T-cell (primary cell): Measurements from ENCODE around the gene CCNE1. TPM values are rescaled to one million over a fixed set of nuclear protein-coding genes. Genes with fewer than 3 reads are reported as not detected.

Source experiments
- ATAC-seq, 4 experiments: fragments of 200-7000 bp in 3 of 4; fragments of 150-1000 bp in 1 of 4; cut with Tn5 transposase; replicated peaks in 1 of 4; 1 replicate in 3 of 4; 2 replicates in 1 of 4; pipeline ENCODE4 v1.10.0; 2021; ENCODE audit warnings: moderate library complexity in 3 of 4, mild to moderate bottlenecking in 2 of 4, moderate number of reproducible peaks in 1 of 4
- CTCF ChIA-PET, 2 donors: fragments of 300-600 bp; sonication (Branson Sonifier 250); formaldehyde crosslinking; loops; one replicate each; lab custom pipeline; 2022; ENCODE audit warnings: antibody characterized with exemption in 2 of 2; lab: Charles Lee
- POLR2A ChIA-PET, 2 donors: fragments of 300-600 bp; sonication (Branson Sonifier 250); formaldehyde crosslinking; loops; one replicate each; lab custom pipeline; 2022; ENCODE audit warnings: antibody characterized with exemption in 2 of 2; lab: Charles Lee
- DNase-seq, 35 experiments: peaks; one replicate each; pipeline versions ENCODE4 v3.0.0 to v3.0.0-alpha.2; 2013 to 2023
- H3K27ac ChIP-seq: one replicate; pipeline ENCODE4 v1.5.1; 2013; ENCODE audit warnings: low read length
- H3K27me3 ChIP-seq, 2 experiments: replicated peaks in 1 of 2; 1 replicate in 1 of 2; 2 replicates in 1 of 2; pipeline versions ENCODE4 v1.6.1 to v1.7.0; 2013; ENCODE audit warnings: low read length in 1 of 2, mixed read lengths in 1 of 2; ENCODE audit not compliant: control insufficient read depth in 2 of 2, insufficient read depth in 2 of 2; ENCODE audit errors: extremely low read depth in 1 of 2
- H3K36me3 ChIP-seq, 2 donors: 1 replicate in 1 of 2; 2 replicates in 1 of 2; pipeline versions ENCODE4 v1.6.1 to v1.7.0; 2013; ENCODE audit warnings: low read length in 1 of 2; ENCODE audit not compliant: control insufficient read depth in 2 of 2, insufficient read depth in 1 of 2; ENCODE audit errors: extremely low read depth in 1 of 2
- H3K4me1 ChIP-seq, 2 experiments: 1 replicate in 1 of 2; 2 replicates in 1 of 2; pipeline versions ENCODE4 v1.6.1 to v1.7.0; 2013; ENCODE audit warnings: low read length in 2 of 2, mixed read lengths in 1 of 2; ENCODE audit not compliant: insufficient read depth in 2 of 2, control insufficient read depth in 1 of 2; ENCODE audit errors: extremely low read depth in 1 of 2
- H3K4me3 ChIP-seq, 2 donors: 1 replicate in 1 of 2; 2 replicates in 1 of 2; pipeline versions ENCODE4 v1.5.1 to v1.7.0; 2013; ENCODE audit warnings: mild to moderate bottlenecking in 2 of 2, low read length in 1 of 2, moderate library complexity in 1 of 2; ENCODE audit not compliant: control insufficient read depth in 1 of 2; ENCODE audit errors: extremely low read depth in 1 of 2
- H3K9me3 ChIP-seq: 2 replicates; pipeline ENCODE4 v1.7.0; 2013
- H3K27ac Mint-ChIP-seq, 2 donors: one replicate each; pipeline ENCODE4 v1.8.0; 2020 to 2021; ENCODE audit warnings: mild to moderate bottlenecking in 2 of 2, mixed read lengths in 2 of 2
- H3K27me3 Mint-ChIP-seq, 2 donors: one replicate each; pipeline ENCODE4 v1.8.0; 2021 to 2022; ENCODE audit warnings: mixed read lengths in 2 of 2
- H3K36me3 Mint-ChIP-seq: one replicate; pipeline ENCODE4 v1.8.0; 2021; ENCODE audit warnings: mixed read lengths
- H3K4me1 Mint-ChIP-seq, 3 donors: one replicate each; pipeline ENCODE4 v1.8.0; 2020 to 2022; ENCODE audit warnings: mixed read lengths in 3 of 3, mild to moderate bottlenecking in 1 of 3
- H3K4me3 Mint-ChIP-seq, 3 donors: one replicate each; pipeline ENCODE4 v1.8.0; 2020 to 2022; ENCODE audit warnings: mild to moderate bottlenecking in 3 of 3, mixed read lengths in 3 of 3, moderate library complexity in 3 of 3
- H3K9me3 Mint-ChIP-seq, 3 donors: one replicate each; pipeline ENCODE4 v1.8.0; 2020 to 2022; ENCODE audit warnings: mixed read lengths in 3 of 3
- WGBS: methylation state at CpG from one replicate; pipeline ENCODE4 v1.1.5; 2013; ENCODE audit warnings: missing lambda C conversion rate; ENCODE audit not compliant: insufficient coverage; 5-methylcytosine and 5-hydroxymethylcytosine counted together
- total RNA-seq, 35 experiments: library from RNA in 6 of 35; stranded (reverse) in 6 of 35; fragments of 120-200 nt in 1 of 35; gene quantifications; one replicate each; pipeline versions ENCODE4 v1.2.1 to v1.2.4 and lab custom pipeline; 2013 to 2026

The CCNE1 gene
- total RNA-seq, 5 donors from 2014 or later (not counting 1 experiment from before 2014, with no cell fraction given), result 4.1 to 10.1 (median 6.0) TPM

DNA sequence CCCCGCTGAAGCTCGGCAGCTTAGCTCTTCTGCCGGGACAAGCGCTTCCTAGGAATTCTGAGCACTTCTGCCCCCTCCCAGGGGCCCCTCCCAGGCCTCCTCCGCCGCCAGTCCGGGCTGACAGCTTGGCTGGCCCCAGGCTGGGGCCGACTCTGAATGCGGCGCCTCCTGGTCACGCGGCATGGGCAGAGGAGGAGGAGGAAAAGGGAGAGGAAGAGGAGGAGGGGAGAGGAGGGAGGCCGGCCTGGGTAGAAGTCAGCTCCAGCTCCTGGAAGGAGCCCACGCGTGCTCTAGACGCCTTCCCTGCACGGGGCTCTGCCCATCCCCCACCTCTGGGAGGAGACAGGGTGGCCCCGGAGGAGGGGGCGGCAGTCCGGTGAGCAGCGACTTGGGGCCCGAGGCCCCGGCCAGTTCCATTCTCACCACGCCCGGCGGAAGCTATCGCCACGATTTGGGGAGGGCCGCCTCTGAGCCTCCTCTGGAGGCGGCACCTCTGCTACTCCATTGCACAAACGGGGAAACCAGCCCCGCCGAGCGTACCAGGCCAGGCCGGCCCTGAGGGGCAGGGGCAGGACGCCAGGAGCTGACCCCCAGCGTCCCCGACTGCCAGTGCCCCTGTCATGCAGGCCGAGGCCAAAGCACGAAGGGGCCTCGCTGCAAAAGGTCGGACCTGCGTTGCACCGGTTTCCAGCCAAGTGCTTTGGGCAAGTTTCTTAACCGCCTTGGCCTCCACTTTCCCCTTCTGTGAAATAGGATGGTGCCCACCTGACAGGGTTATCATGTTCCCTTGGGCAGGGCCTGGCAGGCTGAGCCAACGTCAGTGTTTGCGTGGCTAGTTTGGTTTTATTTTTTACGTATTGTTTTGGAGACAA lies 31.6 kb downstream of the CCNE1 start:
- peaks cover 15 to 18% (median 16%) of the 10 kb centered on the region in 3 donors for H3K4me1 Mint-ChIP-seq
- H3K9me3 Mint-ChIP-seq, result no peaks in the 10 kb centered on the region
- no peak for ATAC-seq
- H3K27ac ChIP-seq, result no peak overlapping the region
- H3K36me3 Mint-ChIP-seq, result no peaks in the 10 kb centered on the region
- H3K9me3 ChIP-seq, result no peaks in the 10 kb centered on the region
- DNase-seq, result peak in 7 of 35 experiments; percentile 4 to 28 (median 18)
- H3K4me1 ChIP-seq, result peaks cover 7 to 24% of the 10 kb centered on the region in 2 experiments
- peaks cover 0 to 30% of the 10 kb centered on the region in 2 experiments for H3K27me3 ChIP-seq
- no peak overlapping the region for H3K4me3 ChIP-seq
- no peaks in the 10 kb centered on the region for H3K36me3 ChIP-seq
- POLR2A ChIA-PET, result interaction anchor here in 1 of 2 donors (1.0 kb wide), 1 partner anchor 237 kb away, joined by 3 read pairs; the partner anchor contains the start of gene POP4
- peak overlapping the region; percentile 76 to 99 (median 80) for H3K4me3 Mint-ChIP-seq
- H3K27ac Mint-ChIP-seq, result peak overlapping the region; percentile 80 to 85
- CTCF ChIA-PET, result interaction anchor here (0.6 to 0.8 kb wide), 2 partner anchors 40 to 152 kb away, joined by 4 read pairs; no protein-coding TSS in a partner anchor
- H3K27me3 Mint-ChIP-seq, result no peaks in the 10 kb centered on the region
- WGBS, result 28% methylated on average over 38 of the region's 48 CpGs

DNA sequence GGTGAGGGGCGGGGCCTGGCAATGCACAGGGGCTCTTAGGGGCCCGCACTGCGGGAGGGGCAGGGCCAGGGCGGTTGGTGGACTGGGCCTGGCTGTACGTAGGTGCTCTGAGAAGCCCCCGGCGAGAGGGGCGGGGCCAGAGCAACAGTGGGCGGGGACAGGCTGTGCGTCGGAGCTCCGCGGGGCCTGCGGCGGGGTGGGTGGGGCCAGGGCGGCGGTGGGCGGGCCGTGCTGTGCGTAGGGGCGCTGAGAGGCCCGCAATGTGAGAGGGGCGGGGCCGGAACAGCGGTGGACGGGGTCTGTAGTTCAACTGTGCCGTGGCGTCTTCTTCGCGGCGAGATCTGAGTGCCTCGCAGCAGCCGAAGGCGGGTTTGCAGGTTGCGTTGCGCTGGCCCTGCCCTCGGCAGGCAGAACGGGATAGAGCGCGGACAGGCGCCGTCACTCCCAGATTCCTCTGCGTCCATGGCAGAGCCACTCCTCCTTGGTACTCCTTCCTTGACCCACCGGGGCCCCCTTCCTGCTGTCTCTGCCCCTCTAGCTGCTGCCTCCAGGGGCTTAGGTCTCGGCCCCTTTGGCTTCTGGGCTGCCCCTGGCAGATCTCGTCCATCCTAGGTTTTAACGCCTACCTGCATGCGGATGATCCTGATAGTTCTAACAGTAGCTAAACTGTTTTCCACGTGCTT lies 33.2 kb downstream of the CCNE1 start:
- H3K36me3 Mint-ChIP-seq, result no peaks in the 10 kb centered on the region
- Histone ChIP-seq H3K4me1 (peaks cover 7 to 24% of the 10 kb centered on the region in 2 experiments), H3K27ac (peak overlapping the region; percentile 67), H3K9me3 (no peaks in the 10 kb centered on the region), H3K4me3 (peak overlapping the region; percentile 82 to 89), H3K27me3 (peaks cover 0 to 29% of the 10 kb centered on the region in 2 experiments), H3K36me3 (no peaks in the 10 kb centered on the region)
- ChIA-PET POLR2A (interaction anchor here (0.5 to 1.1 kb wide), 8 partner anchors 11 to 239 kb away, joined by 3 to 10 read pairs (median 4); partner anchors contain the start of gene POP4 (in 1 of the 2)), CTCF (interaction anchor here (0.6 to 1.5 kb wide), 9 partner anchors 13 to 161 kb away, joined by 3 to 6 read pairs (median 4); no protein-coding TSS in a partner anchor)
- H3K27me3 Mint-ChIP-seq, result no peaks in the 10 kb centered on the region
- H3K4me1 Mint-ChIP-seq, result peaks cover 12 to 18% (median 13%) of the 10 kb centered on the region in 3 donors
- H3K4me3 Mint-ChIP-seq, result peak overlapping the region; percentile 86 to 99 (median 96)
- WGBS, result 0% methylated on average over 48 of the region's 49 CpGs
- H3K27ac Mint-ChIP-seq, result peak overlapping the region; percentile 85 to 95
- ATAC-seq (peak; percentile 80 to 82 (median 80)), DNase-seq (peak; percentile 92 to 98 (median 96))
- no peaks in the 10 kb centered on the region for H3K9me3 Mint-ChIP-seq

DNA sequence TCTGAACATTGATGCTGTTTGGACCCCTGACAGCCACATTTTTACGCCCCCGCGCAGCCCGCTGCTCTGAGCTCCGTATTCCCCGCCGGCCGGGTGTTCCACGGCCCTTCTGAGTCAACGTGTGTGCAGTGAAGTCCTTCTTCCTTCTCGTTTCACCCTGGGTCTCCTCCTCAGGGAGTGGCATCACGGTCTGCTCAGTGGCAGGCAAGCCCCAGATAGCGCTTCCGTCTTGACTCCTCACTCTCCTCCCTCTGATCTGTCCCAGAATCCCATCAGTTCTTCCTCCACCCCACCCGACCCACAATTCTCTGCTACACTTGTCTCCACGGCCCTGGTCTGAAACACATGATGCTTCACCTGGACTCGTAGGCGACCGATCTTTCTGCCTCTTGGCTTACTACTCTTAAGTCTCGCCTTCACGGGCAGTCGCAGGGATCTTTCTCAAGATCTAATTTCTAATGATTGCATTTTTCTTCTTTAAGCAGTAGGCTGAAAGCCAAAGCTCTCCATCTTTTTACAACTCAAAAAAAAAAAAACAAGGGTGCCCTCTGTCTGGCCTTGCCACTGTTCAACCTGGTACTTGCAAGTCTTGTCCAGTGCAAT lies 33.9 kb downstream of the CCNE1 start:
- ATAC-seq (no peak), DNase-seq (peak in 7 of 35 experiments; percentile 10 to 45 (median 23))
- H3K4me3 Mint-ChIP-seq, result peak overlapping the region; percentile 86 to 99 (median 96)
- 18% methylated on average over 21 of the region's 22 CpGs for WGBS
- H3K4me1 Mint-ChIP-seq, result peaks cover 12 to 18% (median 13%) of the 10 kb centered on the region in 3 donors
- H3K27ac Mint-ChIP-seq, result peak overlapping the region; percentile 85 to 95
- ChIA-PET POLR2A (interaction anchor here (0.5 to 1.1 kb wide), 3 partner anchors 24 to 239 kb away, joined by 3 to 10 read pairs (median 4); partner anchors contain the start of gene POP4 (in 1 of the 2)), CTCF (interaction anchor here (0.5 to 1.5 kb wide), 4 partner anchors 12 to 86 kb away, joined by 4 to 6 read pairs (median 5); no protein-coding TSS in a partner anchor)
- Histone ChIP-seq H3K36me3 (no peaks in the 10 kb centered on the region), H3K9me3 (no peaks in the 10 kb centered on the region), H3K27me3 (peaks cover 0 to 26% of the 10 kb centered on the region in 2 experiments), H3K4me1 (peaks cover 7 to 24% of the 10 kb centered on the region in 2 experiments), H3K4me3 (peak overlapping the region; percentile 82 to 89), H3K27ac (peak overlapping the region; percentile 58)
- no peaks in the 10 kb centered on the region for H3K36me3 Mint-ChIP-seq
- H3K27me3 Mint-ChIP-seq, result no peaks in the 10 kb centered on the region
- H3K9me3 Mint-ChIP-seq, result no peaks in the 10 kb centered on the region

DNA sequence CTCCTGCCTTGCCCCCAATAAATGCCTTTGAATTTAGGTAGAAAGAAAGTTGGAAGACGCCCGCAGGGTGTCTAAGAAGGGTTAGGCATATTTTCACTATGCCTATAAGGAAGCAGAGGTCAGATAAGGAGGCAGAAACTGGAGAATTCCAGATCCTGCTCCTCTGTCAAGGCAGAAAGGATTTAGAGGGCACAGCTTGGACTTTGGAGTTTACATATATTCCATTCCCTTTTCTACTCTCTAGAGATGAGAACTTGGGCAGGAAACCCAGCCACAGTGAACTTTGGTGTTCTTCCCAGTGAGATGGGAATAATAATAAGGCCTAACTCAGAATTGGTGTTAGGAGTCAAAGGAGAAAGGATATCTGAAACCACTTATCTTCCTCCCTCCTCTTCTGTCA lies 37.4 kb downstream of the CCNE1 start:
- Histone ChIP-seq H3K27me3 (peaks cover 0 to 13% of the 10 kb centered on the region in 2 experiments), H3K36me3 (no peaks in the 10 kb centered on the region), H3K9me3 (no peaks in the 10 kb centered on the region), H3K4me1 (peaks cover 3 to 10% of the 10 kb centered on the region in 2 experiments), H3K27ac (no peak overlapping the region), H3K4me3 (no peak overlapping the region)
- ATAC-seq (no peak), DNase-seq (no peak)
- peaks cover 9 to 12% (median 12%) of the 10 kb centered on the region in 3 donors for H3K4me1 Mint-ChIP-seq
- H3K27ac Mint-ChIP-seq, result no peak overlapping the region
- no peaks in the 10 kb centered on the region for H3K9me3 Mint-ChIP-seq
- no CpG with 5 or more reads among the region's 2 CpGs for WGBS
- H3K27me3 Mint-ChIP-seq, result peaks cover 0 to 5% of the 10 kb centered on the region in 2 donors
- no peak overlapping the region for H3K4me3 Mint-ChIP-seq
- POLR2A ChIA-PET, result no interaction called here
- CTCF ChIA-PET, result no interaction called here
- H3K36me3 Mint-ChIP-seq, result no peaks in the 10 kb centered on the region

DNA sequence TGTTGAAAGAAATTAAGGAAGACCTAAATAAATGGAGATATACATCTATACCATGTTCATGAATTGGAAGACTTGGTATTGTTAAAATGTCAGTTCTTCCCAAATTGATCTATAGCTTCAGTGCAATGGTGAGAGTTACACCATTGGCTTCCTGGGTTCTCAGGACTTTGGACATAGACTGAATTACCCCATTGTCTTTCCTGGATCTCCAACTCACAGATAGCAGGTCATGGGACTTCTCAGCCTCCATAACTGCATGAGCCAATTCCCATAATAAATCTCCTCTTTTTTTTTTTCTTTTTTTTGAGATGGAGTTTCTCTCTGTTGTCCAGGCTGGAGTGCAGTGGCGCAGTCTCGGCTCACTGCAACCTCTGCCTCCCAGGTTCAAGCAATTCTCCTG lies 38.7 kb downstream of the CCNE1 start:
- Mint-ChIP-seq H3K36me3 (no peaks in the 10 kb centered on the region), H3K9me3 (no peaks in the 10 kb centered on the region), H3K4me3 (no peak overlapping the region), H3K27me3 (peaks cover 0 to 7% of the 10 kb centered on the region in 2 donors), H3K27ac (no peak overlapping the region), H3K4me1 (peaks cover 6 to 7% (median 6%) of the 10 kb centered on the region in 3 donors)
- CTCF ChIA-PET, result interaction anchor here in 1 of 2 donors (0.7 to 1.2 kb wide), 2 partner anchors 26 to 30 kb away, joined by 3 to 5 read pairs; no protein-coding TSS in a partner anchor
- WGBS, result 88% methylated on average over 2 of the region's 2 CpGs
- no peak for DNase-seq
- H3K27ac ChIP-seq, result no peak overlapping the region
- POLR2A ChIA-PET, result no interaction called here
- no peaks in the 10 kb centered on the region for H3K9me3 ChIP-seq
- peaks cover 0 to 20% of the 10 kb centered on the region in 2 experiments for H3K27me3 ChIP-seq
- H3K36me3 ChIP-seq, result no peaks in the 10 kb centered on the region
- peaks cover 3 to 6% of the 10 kb centered on the region in 2 experiments for H3K4me1 ChIP-seq
- H3K4me3 ChIP-seq, result no peak overlapping the region
- ATAC-seq, result no peak
